GM19023 (cell line): ENCODE data around the gene PCDHGB1.
"Not testable (repeated sequence)": the region's sequence is repeated elsewhere in the genome, so short reads cannot be mapped to it uniquely, and the experiment has no call there.

Experiments
- ATAC-seq: cut with Tn5 transposase; IDR thresholded peaks from one replicate; pipeline ENCODE4 v1.9.1; 2021; ENCODE audit warnings: mild to moderate bottlenecking, moderate library complexity; ENCODE audit not compliant: unreplicated experiment

Gene PCDHGB1

GRCh38 chr5:141382469-141383294, 32.8 kb downstream of the PCDHGB1 start, which contains the start of gene PCDHGA7:
TSS of gene PCDHGA7 (plus strand) at chr5:141382742. CDS start at chr5:141382900, 158 bp downstream.
- ATAC-seq, result no peak

- no peak for ATAC-seq
Measured at GRCh38 chr5:141383345-141383744, 33.4 kb downstream of the PCDHGB1 start.

- no peak for ATAC-seq
Measured at GRCh38 chr5:141384471-141385267, 34.8 kb downstream of the PCDHGB1 start.

GRCh38 chr5:141387557-141388311, 37.8 kb downstream of the PCDHGB1 start, which contains the start of gene PCDHGB4:
TSS of gene PCDHGB4 (plus strand) at chr5:141387698. CDS start at chr5:141387885, 187 bp downstream.
- peak; percentile 70 for ATAC-seq

GRCh38 chr5:141388661-141389060, 38.8 kb downstream of the PCDHGB1 start:
- no peak for ATAC-seq

GRCh38 chr5:141389153-141390042, 39.5 kb downstream of the PCDHGB1 start:
- ATAC-seq, result no peak

- no peak for ATAC-seq
Measured at GRCh38 chr5:141392429-141393198, 42.7 kb downstream of the PCDHGB1 start, which contains the start of gene PCDHGA8. TSS of gene PCDHGA8 (plus strand) at chr5:141392633. CDS start at chr5:141392814, 181 bp downstream.

GRCh38 chr5:141393267-141393666, 43.4 kb downstream of the PCDHGB1 start:
- no peak for ATAC-seq

- ATAC-seq, result not testable (repeated sequence)
Measured at GRCh38 chr5:141394401-141395187, 44.7 kb downstream of the PCDHGB1 start.

- peak; percentile 88 for ATAC-seq
Measured at GRCh38 chr5:141397756-141398551, 48.1 kb downstream of the PCDHGB1 start, which contains the start of gene PCDHGB5. TSS of gene PCDHGB5 (plus strand) at chr5:141397947. CDS start at chr5:141398128, 181 bp downstream.

GRCh38 chr5:141398608-141399007, 48.7 kb downstream of the PCDHGB1 start:
- ATAC-seq, result no peak

- no peak for ATAC-seq
Measured at GRCh38 chr5:141399555-141400258, 49.8 kb downstream of the PCDHGB1 start.
